Fibroblast of the aortic adventitia (primary cell): ENCODE results near the gene FXR1. TPM values are rescaled to one million over a fixed set of nuclear protein-coding genes. Genes with fewer than 3 reads are reported as not detected.
"Not testable (repeated sequence)": the region's sequence is repeated elsewhere in the genome, so short reads cannot be mapped to it uniquely, and the experiment has no call there.

Source experiments
- DNase-seq: peaks from one replicate; pipeline ENCODE4 v3.0.0-alpha.2; 2010; ENCODE audit warnings: low read depth
- H3K4me3 ChIP-seq: 2 replicates; pipeline ENCODE4 v1.5.1; 2011; ENCODE audit warnings: low read depth, mild to moderate bottlenecking, control low read depth, low read length, moderate library complexity
- CTCF ChIP-seq: IDR thresholded peaks from 2 replicates; pipeline ENCODE4 v1.5.1; 2011; ENCODE audit warnings: mild to moderate bottlenecking, low read length, control low read depth, inconsistent platforms; ENCODE audit not compliant: insufficient read depth
- total RNA-seq: library from RNA; depleted of rRNA; stranded (reverse); fragments of >200 nt; gene quantifications from 2 replicates; pipeline ENCODE4 v1.2.3, GENCODE V29; 2012; ENCODE audit warnings: low replicate concordance

The FXR1 gene
- total RNA-seq, 1 donor = 104 TPM

- no peak for DNase-seq
- H3K4me3 ChIP-seq = no peak overlapping the region
- no peak for TF ChIP-seq CTCF
These were observed 69.4 kb downstream of the FXR1 start for GRCh38 chr3:180981912-180982311.

- DNase-seq = no peak
- TF ChIP-seq CTCF = no peak
- no peak overlapping the region for H3K4me3 ChIP-seq
These were observed 70.7 kb downstream of the FXR1 start for GRCh38 chr3:180983136-180983535.

GRCh38 chr3:180986366-180986765 is 73.9 kb downstream of the FXR1 start:
- H3K4me3 ChIP-seq, DNase-seq: not testable (repeated sequence)

DNA sequence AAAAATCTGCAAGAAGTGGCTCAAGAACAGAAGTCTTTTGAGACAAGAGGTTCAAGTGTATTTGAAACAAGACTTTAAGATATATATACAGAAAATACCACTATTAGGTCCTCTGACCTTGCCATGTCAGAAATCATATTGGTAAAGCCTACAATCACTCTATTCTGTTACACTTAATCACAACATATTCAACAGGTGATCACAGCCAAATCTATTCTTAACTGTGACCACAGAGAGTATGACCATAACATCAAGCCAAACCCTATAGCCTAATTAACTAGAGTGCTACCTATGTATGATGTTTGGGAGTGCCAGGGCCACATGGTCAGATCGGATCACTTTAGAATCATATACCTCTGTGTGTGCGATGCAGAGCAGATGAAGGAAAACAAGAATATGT is 74.9 kb downstream of the FXR1 start:
- no peak overlapping the region for H3K4me3 ChIP-seq
- TF ChIP-seq CTCF = no peak
- DNase-seq = no peak

- peak; percentile 97 for DNase-seq
- no peak for TF ChIP-seq CTCF
These were observed 77.1 kb downstream of the FXR1 start, which contains the start of gene DNAJC19 for GRCh38 chr3:180989291-180990163. Gene DNAJC19, minus strand, starts transcription at chr3:180989736. Its CDS starts 134 bp downstream, at chr3:180989602.

DNA sequence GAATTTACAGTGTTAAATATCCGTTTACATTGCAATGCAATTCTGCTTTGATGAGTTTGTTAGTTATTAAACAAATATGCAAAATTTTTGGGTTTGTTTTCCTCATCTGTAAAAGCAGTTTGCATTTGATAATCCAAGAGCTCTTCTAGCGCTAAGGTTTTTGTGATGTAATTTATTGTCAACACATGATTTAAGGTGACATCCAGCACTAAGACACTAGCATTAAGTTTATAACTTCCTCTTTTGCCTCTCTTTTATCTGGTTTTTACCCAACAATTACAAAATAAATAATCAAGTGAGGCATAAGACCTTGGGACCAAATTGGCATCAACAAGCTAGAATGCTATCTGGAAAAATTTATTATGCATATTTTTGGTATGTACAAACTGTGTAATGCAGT is 78.0 kb downstream of the FXR1 start:
- no peak for TF ChIP-seq CTCF
- peak overlapping the region; percentile 87 for H3K4me3 ChIP-seq
- DNase-seq = no peak

More at GRCh38 chr3:180989291-180990163, 77.1 kb downstream of the FXR1 start, which contains the start of gene DNAJC19:
- H3K4me3 ChIP-seq = peak within 1 kb of the TSS; percentile 87

DNA sequence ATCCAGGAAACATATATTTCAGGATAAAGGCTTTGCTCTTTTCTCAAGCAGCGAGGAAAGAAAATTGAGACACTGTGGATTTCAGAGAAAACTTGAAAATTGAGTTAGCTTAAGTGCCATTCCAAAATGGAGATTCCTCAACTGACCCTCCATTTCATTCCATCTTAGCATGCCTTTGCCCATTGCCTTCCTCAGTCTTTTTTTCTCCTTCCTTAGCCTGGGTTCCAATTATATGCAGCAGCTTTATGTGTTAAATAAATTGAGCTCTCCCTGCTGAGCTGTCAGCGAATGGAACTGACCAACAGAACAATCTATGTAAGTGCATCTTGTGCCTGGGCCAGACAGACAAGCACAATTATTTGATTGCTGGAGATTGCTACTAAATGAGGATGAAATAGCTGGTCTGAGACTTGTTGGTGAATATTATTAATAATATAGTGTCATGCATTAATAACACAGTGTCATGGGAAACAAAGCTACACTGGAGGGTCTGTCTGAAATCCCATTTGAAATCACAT is 84.0 kb downstream of the FXR1 start:
- no peak overlapping the region for H3K4me3 ChIP-seq
- DNase-seq = no peak
- TF ChIP-seq CTCF = no peak

- DNase-seq, H3K4me3 ChIP-seq: not testable (repeated sequence)
These were observed 89.9 kb downstream of the FXR1 start for GRCh38 chr3:181002331-181002730.

- not testable (repeated sequence) for H3K4me3 ChIP-seq, DNase-seq
These were observed 91.0 kb downstream of the FXR1 start for GRCh38 chr3:181003469-181003868.
